Progenitor cell of endocrine pancreas (in vitro differentiated cells): ENCODE data around the gene CUL1. TPM values are rescaled to one million over a fixed set of nuclear protein-coding genes. Genes with fewer than 3 reads are reported as not detected.
A peak's percentile ranks its signal among the peaks of the same experiment; 100 is the strongest.

ENCODE experiments used
- DNase-seq: peaks from one replicate; pipeline ENCODE4 v3.0.0; 2021; ENCODE audit warnings: low spot score; ENCODE audit not compliant: unreplicated experiment
- H3K27ac Mint-ChIP-seq: 2 replicates; pipeline ENCODE4 v1.8.0; 2021; ENCODE audit warnings: mild to moderate bottlenecking, moderate library complexity, mixed read lengths
- H3K27me3 Mint-ChIP-seq: 2 replicates; pipeline ENCODE4 v1.8.0; 2021; ENCODE audit warnings: mixed read lengths
- H3K36me3 Mint-ChIP-seq: 2 replicates; pipeline ENCODE4 v1.8.0; 2022; ENCODE audit warnings: mixed read lengths; ENCODE audit not compliant: insufficient read depth
- H3K4me1 Mint-ChIP-seq: 2 replicates; pipeline ENCODE4 v1.8.0; 2021; ENCODE audit warnings: low read depth, mixed read lengths
- H3K4me3 Mint-ChIP-seq: 2 replicates; pipeline ENCODE4 v1.8.0; 2021; ENCODE audit warnings: low read depth, mild to moderate bottlenecking, moderate library complexity, mixed read lengths
- H3K9me3 Mint-ChIP-seq: 2 replicates; pipeline ENCODE4 v1.8.0; 2021; ENCODE audit warnings: low read depth, mixed read lengths
- CTCF ChIP-seq: fragments of 200-600 bp; sonication (generic); IDR thresholded peaks from one replicate; pipeline ENCODE4 v1.5.0; 2021; ENCODE audit warnings: antibody characterized with exemption, mild to moderate bottlenecking; ENCODE audit not compliant: unreplicated experiment
- total RNA-seq: library from RNA; stranded (reverse); gene quantifications from 2 replicates; pipeline ENCODE4 v1.2.1, GENCODE V29; 2021

The CUL1 gene
- total RNA-seq, 1 donor from 2014 or later, result 58.9 TPM

- H3K27ac Mint-ChIP-seq, result peak overlapping the region; percentile 83
- DNase-seq, result no peak
- peaks cover 43% of the 10 kb centered on the region for H3K36me3 Mint-ChIP-seq
- no peaks in the 10 kb centered on the region for H3K27me3 Mint-ChIP-seq
- peaks cover 3% of the 10 kb centered on the region for H3K4me1 Mint-ChIP-seq
- H3K9me3 Mint-ChIP-seq, result no peaks in the 10 kb centered on the region
- no peak for TF ChIP-seq CTCF
- H3K4me3 Mint-ChIP-seq, result no peak overlapping the region
Measured at GRCh38 chr7:148804343-148805235, 105.9 kb downstream of the CUL1 start.

GRCh38 chr7:148806187-148806586 lies 107.5 kb downstream of the CUL1 start:
- H3K27ac Mint-ChIP-seq, result no peak overlapping the region
- no peaks in the 10 kb centered on the region for H3K9me3 Mint-ChIP-seq
- H3K36me3 Mint-ChIP-seq, result peaks cover 34% of the 10 kb centered on the region
- H3K4me1 Mint-ChIP-seq, result peaks cover 4% of the 10 kb centered on the region
- no peak for DNase-seq
- H3K4me3 Mint-ChIP-seq, result no peak overlapping the region
- no peaks in the 10 kb centered on the region for H3K27me3 Mint-ChIP-seq
- no peak for TF ChIP-seq CTCF

- H3K4me1 Mint-ChIP-seq, result peaks cover 4% of the 10 kb centered on the region
- H3K27ac Mint-ChIP-seq, result no peak overlapping the region
- H3K36me3 Mint-ChIP-seq, result peaks cover 25% of the 10 kb centered on the region
- H3K27me3 Mint-ChIP-seq, result no peaks in the 10 kb centered on the region
- no peak overlapping the region for H3K4me3 Mint-ChIP-seq
- no peak for DNase-seq
- TF ChIP-seq CTCF, result no peak
- H3K9me3 Mint-ChIP-seq, result no peaks in the 10 kb centered on the region
Measured at GRCh38 chr7:148807436-148807835, 108.7 kb downstream of the CUL1 start.

GRCh38 chr7:148809856-148810255 lies 111.2 kb downstream of the CUL1 start:
- no peaks in the 10 kb centered on the region for H3K27me3 Mint-ChIP-seq
- peaks cover 26% of the 10 kb centered on the region for H3K36me3 Mint-ChIP-seq
- TF ChIP-seq CTCF, result no peak
- H3K27ac Mint-ChIP-seq, result peak overlapping the region; percentile 22
- H3K4me3 Mint-ChIP-seq, result no peak overlapping the region
- H3K4me1 Mint-ChIP-seq, result peaks cover 1% of the 10 kb centered on the region
- no peak for DNase-seq
- no peaks in the 10 kb centered on the region for H3K9me3 Mint-ChIP-seq

GRCh38 chr7:148811892-148812291 lies 113.2 kb downstream of the CUL1 start:
- TF ChIP-seq CTCF, result no peak
- Mint-ChIP-seq H3K9me3 (no peaks in the 10 kb centered on the region), H3K4me1 (peaks cover 1% of the 10 kb centered on the region), H3K27ac (no peak overlapping the region), H3K36me3 (peaks cover 17% of the 10 kb centered on the region), H3K4me3 (no peak overlapping the region), H3K27me3 (no peaks in the 10 kb centered on the region)
- DNase-seq, result no peak
